ENCODE measurements around the gene DLL1. TPM values are rescaled to one million over a fixed set of nuclear protein-coding genes. Genes with fewer than 3 reads are reported as not detected.

DLL1 gene
- total RNA-seq, 1 donor from 2014 or later, result 12.9 TPM

- DNase-seq (no peak), ATAC-seq (no peak)
- intact Hi-C loops (cut with DNase I), result no loop called here
- Histone ChIP-seq H3K4me3 (no peak overlapping the region), H3K27me3 (ENCODE audit: low read depth) (no peaks in the 10 kb centered on the region), H3K9me3 (no peaks in the 10 kb centered on the region), H3K27ac (no peak overlapping the region), H3K36me3 (peaks cover 22% of the 10 kb centered on the region), H3K4me1 (peaks cover 18% of the 10 kb centered on the region)
- TF ChIP-seq CTCF (IDR thresholded peaks at IDR 0.05), result no peak
Measured at GRCh38 chr6:170314983-170315382, 24.1 kb upstream of the DLL1 start.

GRCh38 chr6:170313716-170314295, 22.9 kb upstream of the DLL1 start:
- Histone ChIP-seq H3K27me3 (ENCODE audit: low read depth) (no peaks in the 10 kb centered on the region), H3K9me3 (no peaks in the 10 kb centered on the region), H3K4me1 (peaks cover 30% of the 10 kb centered on the region), H3K36me3 (peaks cover 12% of the 10 kb centered on the region), H3K4me3 (no peak overlapping the region), H3K27ac (no peak overlapping the region)
- ATAC-seq (no peak), DNase-seq (no peak)
- no peak for TF ChIP-seq CTCF (IDR thresholded peaks at IDR 0.05)
- intact Hi-C loops (cut with DNase I), result no loop called here

- intact Hi-C loops (cut with DNase I), result no loop called here
- H3K36me3 ChIP-seq, result peaks cover 6% of the 10 kb centered on the region
Measured at GRCh38 chr6:170312876-170313275, 22.0 kb upstream of the DLL1 start.

GRCh38 chr6:170311696-170312095, 20.8 kb upstream of the DLL1 start:
- intact Hi-C loops (cut with DNase I), result no loop called here
- no peak for ATAC-seq
- peaks cover 40% of the 10 kb centered on the region for H3K4me1 ChIP-seq

More at GRCh38 chr6:170312876-170313275, 22.0 kb upstream of the DLL1 start:
- H3K27me3 ChIP-seq (ENCODE audit: low read depth), result no peaks in the 10 kb centered on the region
- DNase-seq (no peak), ATAC-seq (no peak)
- H3K9me3 ChIP-seq, result no peaks in the 10 kb centered on the region
- no peak overlapping the region for H3K27ac ChIP-seq
- no peak overlapping the region for H3K4me3 ChIP-seq
- no peak for TF ChIP-seq CTCF (IDR thresholded peaks at IDR 0.05)
- peaks cover 39% of the 10 kb centered on the region for H3K4me1 ChIP-seq

GRCh38 chr6:170308761-170309160, 17.9 kb upstream of the DLL1 start:
- DNase-seq (no peak), ATAC-seq (no peak)
- H3K27ac ChIP-seq, result no peak overlapping the region
- no peak for TF ChIP-seq CTCF (IDR thresholded peaks at IDR 0.05)
- H3K27me3 ChIP-seq (ENCODE audit: low read depth), result no peaks in the 10 kb centered on the region
- no peak overlapping the region for H3K4me3 ChIP-seq
- peaks cover 48% of the 10 kb centered on the region for H3K4me1 ChIP-seq
- intact Hi-C loops (cut with DNase I), result no loop called here
- H3K36me3 ChIP-seq, result no peaks in the 10 kb centered on the region
- H3K9me3 ChIP-seq, result no peaks in the 10 kb centered on the region

More at GRCh38 chr6:170311696-170312095, 20.8 kb upstream of the DLL1 start:
- Histone ChIP-seq H3K9me3 (no peaks in the 10 kb centered on the region), H3K27me3 (ENCODE audit: low read depth) (no peaks in the 10 kb centered on the region), H3K4me3 (no peak overlapping the region), H3K36me3 (no peaks in the 10 kb centered on the region), H3K27ac (no peak overlapping the region)
- no peak for DNase-seq
- no peak for TF ChIP-seq CTCF (IDR thresholded peaks at IDR 0.05)

Data from lower lobe of right lung (tissue), 2 donors.